NCI-H2081 treated with DMSO at 0.1 percent for 48 hours (cell line): Measurements from ENCODE around the gene ELOA.
A peak's percentile ranks its signal among the peaks of the same experiment; 100 is the strongest.
"Not testable (repeated sequence)": the region's sequence is repeated elsewhere in the genome, so short reads cannot be mapped to it uniquely, and the experiment has no call there.

Experiments used
- DNase-seq: peaks from one replicate; lab custom pipeline; 2025; lab: John Stamatoyannopoulos, UW

Gene ELOA

GRCh38 chr1:23783141-23783540, 39.9 kb downstream of the ELOA start:
- not testable (repeated sequence) for DNase-seq

GRCh38 chr1:23784846-23785245, 41.6 kb downstream of the ELOA start:
- DNase-seq = no peak

- DNase-seq = no peak
Observed at GRCh38 chr1:23787701-23788100, 44.4 kb downstream of the ELOA start.

- no peak for DNase-seq
Observed at GRCh38 chr1:23788695-23789094, 45.4 kb downstream of the ELOA start.

- DNase-seq = peak; percentile 60
Observed at GRCh38 chr1:23790696-23791515, 47.6 kb downstream of the ELOA start, which contains the start of gene LYPLA2. Gene LYPLA2, plus strand, starts transcription at chr1:23791145. Its CDS starts 1,538 bp downstream, at chr1:23792683.

- DNase-seq = no peak
Observed at GRCh38 chr1:23791516-23792047, 48.3 kb downstream of the ELOA start.

- no peak for DNase-seq
Observed at GRCh38 chr1:23792151-23792945, 49.1 kb downstream of the ELOA start.

- no peak for DNase-seq
Observed at GRCh38 chr1:23793018-23793781, 49.9 kb downstream of the ELOA start.

GRCh38 chr1:23793861-23794731, 50.8 kb downstream of the ELOA start:
- no peak for DNase-seq

- DNase-seq = not testable (repeated sequence)
Observed at GRCh38 chr1:23794732-23795182, 51.5 kb downstream of the ELOA start.

GRCh38 chr1:23795676-23796465, 52.6 kb downstream of the ELOA start:
- DNase-seq = no peak

GRCh38 chr1:23796466-23797271, 53.4 kb downstream of the ELOA start:
- no peak for DNase-seq

GRCh38 chr1:23797478-23798448, 54.5 kb downstream of the ELOA start:
- no peak for DNase-seq

GRCh38 chr1:23798662-23799142, 55.4 kb downstream of the ELOA start:
- no peak for DNase-seq

GRCh38 chr1:23799255-23799569, 55.9 kb downstream of the ELOA start:
- no peak for DNase-seq

- no peak for DNase-seq
Observed at GRCh38 chr1:23799570-23800399, 56.5 kb downstream of the ELOA start.
